PFSK-1 (cell line): ENCODE results near the gene PANX2.

ENCODE experiments used
- POLR2AphosphoS5 ChIP-seq: IDR thresholded peaks from 2 replicates; pipeline ENCODE4 v1.6.1; 2012; ENCODE audit warnings: low read depth, mild to moderate bottlenecking, control low read depth, low read length, moderate library complexity
- TAF1 ChIP-seq: IDR thresholded peaks from 2 replicates; pipeline ENCODE4 v1.6.1; 2012; ENCODE audit warnings: low read length, control low read depth, borderline replicate concordance; ENCODE audit not compliant: insufficient read depth

GRCh38 chr22:50180727-50181521, 10.4 kb downstream of the PANX2 start:
- TF ChIP-seq TAF1 (no peak), POLR2AphosphoS5 (no peak)
